IMR-90 (cell line): ENCODE results near the gene ARHGAP31. TPM values are rescaled to one million over a fixed set of nuclear protein-coding genes. Genes with fewer than 3 reads are reported as not detected.
A peak's percentile ranks its signal among the peaks of the same experiment; 100 is the strongest.

Experiments used
- ATAC-seq: fragments of 200-7000 bp; cut with Tn5 transposase; 2 replicates; pipeline ENCODE4 v1.9.1; 2020; ENCODE audit warnings: low read depth, mild to moderate bottlenecking, moderate library complexity
- BruUV-seq: library from RNA; stranded (reverse); fragments of 400-500 nt; replicated peaks from 2 replicates; lab custom pipeline; 2021; lab: Mats Ljungman, UMichigan
- CTCF ChIA-PET: fragments of 300-600 bp; formaldehyde crosslinking; extraction: SDS; loops from one replicate; lab custom pipeline; 2021; ENCODE audit warnings: antibody characterized with exemption; lab: Yijun Ruan, JAX
- POLR2A ChIA-PET: fragments of 300-600 bp; sonication (Branson Sonifier 250); formaldehyde crosslinking; loops from one replicate; lab custom pipeline; 2022; ENCODE audit warnings: antibody characterized with exemption; ENCODE audit not compliant: unreplicated experiment; lab: Charles Lee
- DNase-seq: peaks from one replicate; pipeline ENCODE4 v3.0.0; 2013
- H2AFZ ChIP-seq: replicated peaks from 2 replicates; pipeline ENCODE3; 2013; ENCODE audit warnings: low read length, mild to moderate bottlenecking; ENCODE audit not compliant: poor library complexity
- H2AK5ac ChIP-seq: 2 replicates; pipeline ENCODE4 v1.6.1; 2013; ENCODE audit warnings: low read depth, low read length, inconsistent platforms
- H2AK9ac ChIP-seq: replicated peaks from 2 replicates; pipeline ENCODE3; 2013; ENCODE audit warnings: mild to moderate bottlenecking, low read depth, low read length, moderate library complexity; ENCODE audit not compliant: poor library complexity
- H2BK120ac ChIP-seq: 2 replicates; pipeline ENCODE4 v1.6.1; 2013; ENCODE audit warnings: low read depth, low read length, inconsistent platforms
- H2BK15ac ChIP-seq: 3 replicates; pipeline ENCODE4 v1.6.1; 2013; ENCODE audit warnings: low read depth, low read length, inconsistent platforms
- H2BK20ac ChIP-seq: 2 replicates; pipeline ENCODE4 v1.6.1; 2013; ENCODE audit warnings: low read depth, mild to moderate bottlenecking, inconsistent platforms, low read length, moderate library complexity
- H2BK5ac ChIP-seq: 2 replicates; pipeline ENCODE4 v1.6.1; 2013; ENCODE audit warnings: mild to moderate bottlenecking, low read depth, low read length, inconsistent platforms; ENCODE audit not compliant: poor library complexity, severe bottlenecking
- H3K14ac ChIP-seq: replicated peaks from 2 replicates; pipeline ENCODE4 v1.6.1; 2013; ENCODE audit warnings: low read depth, low read length, inconsistent platforms
- H3K18ac ChIP-seq: 2 replicates; pipeline ENCODE4 v1.6.1; 2013; ENCODE audit warnings: low read depth, low read length, control low read depth
- H3K23ac ChIP-seq: 2 replicates; pipeline ENCODE4 v1.6.1; 2013; ENCODE audit warnings: low read depth, low read length, inconsistent platforms
- H3K27ac ChIP-seq: 2 replicates; pipeline ENCODE4 v1.5.1; 2013; ENCODE audit warnings: mild to moderate bottlenecking, control low read depth, low read length; ENCODE audit not compliant: insufficient read depth
- H3K27me3 ChIP-seq: 2 replicates; pipeline ENCODE4 v1.6.1; 2013; ENCODE audit warnings: low read length; ENCODE audit not compliant: control insufficient read depth, insufficient read depth
- H3K36me3 ChIP-seq: 2 replicates; pipeline ENCODE4 v1.6.1; 2013; ENCODE audit warnings: low read length, mixed read lengths; ENCODE audit not compliant: control insufficient read depth, insufficient read depth
- H3K4ac ChIP-seq: 2 replicates; pipeline ENCODE4 v1.6.1; 2013; ENCODE audit warnings: low read depth, low read length, inconsistent platforms
- H3K4me1 ChIP-seq: 2 replicates; pipeline ENCODE4 v1.6.1; 2013; ENCODE audit warnings: low read length, mixed read lengths; ENCODE audit not compliant: control insufficient read depth, insufficient read depth
- H3K4me2 ChIP-seq: 2 replicates; pipeline ENCODE4 v1.6.1; 2013; ENCODE audit warnings: low read depth, mild to moderate bottlenecking, control low read depth, low read length, moderate library complexity
- H3K4me3 ChIP-seq: 2 replicates; pipeline ENCODE4 v1.5.1; 2013; ENCODE audit warnings: low read depth, mild to moderate bottlenecking, control low read depth, low read length, moderate library complexity; ENCODE audit not compliant: insufficient read depth
- H3K56ac ChIP-seq: 2 replicates; pipeline ENCODE4 v1.6.1; 2013; ENCODE audit warnings: low read length, inconsistent platforms; ENCODE audit not compliant: insufficient read depth; ENCODE audit errors: extremely low read depth
- H3K79me1 ChIP-seq, 2 experiments: 2 replicates each; pipeline ENCODE4 v1.6.1; 2013; ENCODE audit warnings: low read length in 2 of 2, inconsistent platforms in 1 of 2, low read depth in 1 of 2
- H3K9ac ChIP-seq: 2 replicates; pipeline ENCODE4 v1.6.1; 2013; ENCODE audit warnings: low read depth, low read length, control low read depth
- H3K9me1 ChIP-seq: 2 replicates; pipeline ENCODE4 v1.6.1; 2013; ENCODE audit warnings: low read length, inconsistent platforms; ENCODE audit not compliant: insufficient read depth
- H3K9me3 ChIP-seq: 2 replicates; pipeline ENCODE4 v1.6.1; 2013; ENCODE audit warnings: low read length; ENCODE audit not compliant: control insufficient read depth, insufficient read depth
- H4K20me1 ChIP-seq: 2 replicates; pipeline ENCODE4 v1.6.1; 2013; ENCODE audit warnings: low read length, inconsistent platforms; ENCODE audit not compliant: insufficient read depth
- H4K5ac ChIP-seq: 2 replicates; pipeline ENCODE4 v1.6.1; 2013; ENCODE audit warnings: mild to moderate bottlenecking, low read depth, low read length, control low read depth
- H4K8ac ChIP-seq, 2 experiments: 2 replicates each; pipeline ENCODE4 v1.6.1; 2013; ENCODE audit warnings: low read depth in 2 of 2, low read length in 2 of 2, control low read depth in 1 of 2, inconsistent platforms in 1 of 2
- H4K91ac ChIP-seq: 2 replicates; pipeline ENCODE4 v1.6.1; 2013; ENCODE audit warnings: low read depth, low read length, inconsistent platforms; ENCODE audit not compliant: insufficient read depth
- CEBPB ChIP-seq: IDR thresholded peaks from 2 replicates; pipeline ENCODE4 v1.6.1; 2012; ENCODE audit warnings: low read depth, low read length, improper control_type of control experiment
- CHD1 ChIP-seq: IDR thresholded peaks from 2 replicates; pipeline ENCODE4 v1.6.1; 2012; ENCODE audit warnings: low read depth, low read length, improper control_type of control experiment
- FOS ChIP-seq: fragments of 150-350 bp; IDR thresholded peaks from 2 replicates; pipeline ENCODE4 v1.6.1; 2016; ENCODE audit warnings: low read depth, low read length
- MAFK ChIP-seq: IDR thresholded peaks from 2 replicates; pipeline ENCODE4 v1.6.1; 2012; ENCODE audit warnings: low read depth, low read length, improper control_type of control experiment
- MAZ ChIP-seq: IDR thresholded peaks from 2 replicates; pipeline ENCODE4 v1.6.1; 2012; ENCODE audit warnings: low read depth, mild to moderate bottlenecking, low read length, improper control_type of control experiment, moderate library complexity, borderline replicate concordance
- MXI1 ChIP-seq: IDR thresholded peaks from 2 replicates; pipeline ENCODE4 v1.6.1; 2012; ENCODE audit warnings: low read depth, mild to moderate bottlenecking, low read length, moderate library complexity, borderline replicate concordance
- NFE2L2 ChIP-seq: fragments of 150-350 bp; IDR thresholded peaks from 2 replicates; pipeline ENCODE4 v1.6.1; 2016; ENCODE audit warnings: low read depth, mild to moderate bottlenecking, low read length
- POLR2A ChIP-seq: IDR thresholded peaks from 2 replicates; pipeline ENCODE4 v1.6.1; 2012; ENCODE audit warnings: mild to moderate bottlenecking, low read depth, low read length
- RAD21 ChIP-seq: IDR thresholded peaks from 2 replicates; pipeline ENCODE4 v1.6.1; 2012; ENCODE audit warnings: low read length, improper control_type of control experiment
- RFX5 ChIP-seq: IDR thresholded peaks from 2 replicates; pipeline ENCODE4 v1.8.0; 2012; ENCODE audit warnings: low read depth, mild to moderate bottlenecking, low read length, moderate library complexity
- SMC3 ChIP-seq: fragments of 150-350 bp; IDR thresholded peaks from 2 replicates; pipeline ENCODE4 v1.6.1; 2016; ENCODE audit warnings: low read depth, mild to moderate bottlenecking, antibody characterized with exemption, low read length, moderate library complexity
- WGBS, 2 experiments: methylation state at CpG; one replicate each; pipeline versions ENCODE4 v1.1.5 to v1.1.7; 2013; ENCODE audit warnings: missing lambda C conversion rate in 2 of 2; ENCODE audit not compliant: insufficient read length in 1 of 2; ENCODE audit errors: extremely low coverage in 2 of 2; 5-methylcytosine and 5-hydroxymethylcytosine counted together
- dilution Hi-C: fragments of 300-500 bp; cut with HindIII; formaldehyde crosslinking; loops from one replicate; pipeline ENCODE4 v1.14.3; 2018; ENCODE audit warnings: low sequenced_read_pairs; ENCODE audit not compliant: unreplicated experiment
- in situ Hi-C: fragments of 300-500 bp; cut with MboI; formaldehyde crosslinking; loops from 3 replicates; pipeline ENCODE4 v1.14.3; 2019; ENCODE audit warnings: low sequenced_read_pairs, inconsistent platforms, mixed read lengths
- intact Hi-C: fragments of 100-400 bp; cut with micrococcal nuclease; formaldehyde crosslinking; loops from 2 replicates; pipeline ENCODE4 v1.10.0; 2022
- polyA plus RNA-seq, 3 experiments: library from polyadenylated mRNA; depleted of rRNA; stranded (reverse); fragments of >200 nt; gene quantifications; 2 replicates each; pipeline ENCODE4 v1.2.3, GENCODE V29; 2012; ENCODE audit warnings: low replicate concordance in 1 of 3
- total RNA-seq: library from RNA; depleted of rRNA; stranded (reverse); fragments of >200 nt; gene quantifications from 2 replicates; pipeline ENCODE4 v1.2.3, GENCODE V29; 2012
- TF ChIP-seq, protein P1 (sequence below): fragments of 150-350 bp; IDR thresholded peaks from 2 replicates; pipeline ENCODE4 v1.6.1; 2017; ENCODE audit warnings: mild to moderate bottlenecking, antibody characterized with exemption, low read length, low read depth

The ARHGAP31 gene
- total and polyA plus RNA-seq, 2 of the 4 experiments (the other 2 are of a cell fraction), result 6.6 to 7.7 TPM

DNA sequence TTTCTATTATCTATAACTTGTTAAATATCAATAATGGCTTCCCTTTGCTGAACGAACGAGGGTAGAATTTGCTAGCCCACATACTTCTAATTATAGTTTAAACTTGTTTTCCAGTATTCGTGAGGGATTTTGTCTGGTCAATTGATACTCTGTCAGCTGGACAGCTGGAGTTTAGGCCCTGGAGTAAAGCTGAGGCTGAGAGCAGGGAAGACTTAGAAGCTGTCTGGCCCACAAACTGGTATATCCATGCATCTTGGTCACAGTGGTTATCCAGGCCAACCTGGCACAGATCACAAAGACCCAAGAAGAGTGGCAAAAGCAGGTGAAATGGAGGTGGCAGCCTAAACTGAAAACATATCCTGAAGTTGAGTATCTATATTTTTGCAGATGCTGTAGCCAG lies 19.3 kb downstream of the ARHGAP31 start:
- dilution Hi-C loops (no loop called here), in situ Hi-C loops (no loop called here), intact Hi-C loops (no loop called here)
- no peak overlapping the region for H3K14ac ChIP-seq
- H2BK15ac ChIP-seq, result 0 out of 3 replicates have a peak overlapping the region, but pooled peaks have one; percentile 32
- BruUV-seq, result no TSS peak
- H2BK20ac ChIP-seq, result peak overlapping the region; percentile 8; the same call in 1 of the 2 replicates
- H3K56ac ChIP-seq, result no peak overlapping the region
- no peak overlapping the region for H4K91ac ChIP-seq
- ChIA-PET POLR2A (no interaction called here), CTCF (no interaction called here)
- peaks cover 19% of the 10 kb centered on the region for H3K4me1 ChIP-seq
- H3K4me3 ChIP-seq, result no peak overlapping the region
- H2AFZ ChIP-seq, result no peak overlapping the region
- H2BK5ac ChIP-seq, result no peak overlapping the region
- no peaks in the 10 kb centered on the region; the same call in 1 of the 2 replicates for H4K20me1 ChIP-seq
- no peaks in the 10 kb centered on the region for H3K27me3 ChIP-seq
- peaks cover 24 to 74% of the 10 kb centered on the region in 2 experiments for H3K79me1 ChIP-seq
- H2BK120ac ChIP-seq, result no peak overlapping the region; the same call in 1 of the 2 replicates
- no peak overlapping the region for H3K9ac ChIP-seq
- no peak overlapping the region for H2AK9ac ChIP-seq
- H3K4ac ChIP-seq, result peak overlapping the region; percentile 24; the same call in 1 of the 2 replicates
- H3K36me3 ChIP-seq, result peaks cover 6% of the 10 kb centered on the region
- H3K9me1 ChIP-seq, result peaks cover 27% of the 10 kb centered on the region
- no peak overlapping the region for H3K27ac ChIP-seq
- no CpG with 5 or more reads among the region's 3 CpGs for WGBS, 2 experiments
- ATAC-seq (no peak), DNase-seq (no peak)
- peak overlapping the region; percentile 12 for H2AK5ac ChIP-seq
- no peak for TF ChIP-seq RAD21
- no peak for TF ChIP-seq NFE2L2
- no peak for TF ChIP-seq CHD1
- no peak for TF ChIP-seq MXI1
- TF ChIP-seq CEBPB, result no peak
- TF ChIP-seq MAFK, result no peak
- TF ChIP-seq RFX5, result no peak
- no peak for TF ChIP-seq SMC3
- TF ChIP-seq MAZ, result no peak
- no peak for TF ChIP-seq FOS
- TF ChIP-seq, protein P1, sequence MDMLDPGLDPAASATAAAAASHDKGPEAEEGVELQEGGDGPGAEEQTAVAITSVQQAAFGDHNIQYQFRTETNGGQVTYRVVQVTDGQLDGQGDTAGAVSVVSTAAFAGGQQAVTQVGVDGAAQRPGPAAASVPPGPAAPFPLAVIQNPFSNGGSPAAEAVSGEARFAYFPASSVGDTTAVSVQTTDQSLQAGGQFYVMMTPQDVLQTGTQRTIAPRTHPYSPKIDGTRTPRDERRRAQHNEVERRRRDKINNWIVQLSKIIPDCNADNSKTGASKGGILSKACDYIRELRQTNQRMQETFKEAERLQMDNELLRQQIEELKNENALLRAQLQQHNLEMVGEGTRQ, result no peak
- TF ChIP-seq POLR2A, result no peak
- no peak overlapping the region; the same call in 1 of the 2 replicates for H3K23ac ChIP-seq
- H3K18ac ChIP-seq, result no peak overlapping the region
- H3K9me3 ChIP-seq, result no peaks in the 10 kb centered on the region
- no peak overlapping the region for H4K8ac ChIP-seq
- H3K4me2 ChIP-seq, result no peak overlapping the region
- no peak overlapping the region for H4K5ac ChIP-seq
